Prostate gland (tissue), 2 donors: ENCODE data around the gene NEU2.

ENCODE experiments used
- POLR2AphosphoS5 ChIP-seq: sonication (generic); formaldehyde crosslinking; IDR thresholded peaks from one replicate; pipeline ENCODE4 v1.6.1; 2017; ENCODE audit warnings: antibody characterized with exemption
- TF ChIP-seq, protein P1 (sequence below), 4 experiments: fragments of 200-600 bp in 2 of 4; fragments of 450-650 bp in 2 of 4; sonication (generic) in 2 of 4; IDR thresholded peaks; 1 replicate in 3 of 4; 2 replicates in 1 of 4; pipeline ENCODE4 v1.5.1; 2016 to 2019; ENCODE audit warnings: antibody characterized with exemption in 4 of 4, mild to moderate bottlenecking in 2 of 4, moderate library complexity in 2 of 4

DNA sequence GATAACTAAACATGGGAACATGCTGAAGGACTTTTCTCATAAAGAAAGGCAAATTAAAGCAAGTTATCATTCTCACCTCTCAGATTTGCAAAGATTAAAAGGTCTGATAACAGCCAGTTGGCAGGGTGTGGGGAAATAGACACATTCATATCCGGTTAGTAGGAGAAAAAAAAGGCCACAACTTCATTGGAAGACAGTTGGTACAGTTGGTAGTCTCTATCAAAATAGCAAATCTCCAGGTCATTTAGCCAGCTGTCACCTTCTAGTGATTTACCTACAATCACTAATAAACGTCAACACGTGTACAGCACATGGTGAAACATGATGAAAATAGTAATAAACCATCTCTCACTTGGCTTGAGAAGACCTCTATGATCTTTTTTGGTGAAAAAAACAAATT is 44.3 kb downstream of the NEU2 start:
- TF ChIP-seq, protein P1, sequence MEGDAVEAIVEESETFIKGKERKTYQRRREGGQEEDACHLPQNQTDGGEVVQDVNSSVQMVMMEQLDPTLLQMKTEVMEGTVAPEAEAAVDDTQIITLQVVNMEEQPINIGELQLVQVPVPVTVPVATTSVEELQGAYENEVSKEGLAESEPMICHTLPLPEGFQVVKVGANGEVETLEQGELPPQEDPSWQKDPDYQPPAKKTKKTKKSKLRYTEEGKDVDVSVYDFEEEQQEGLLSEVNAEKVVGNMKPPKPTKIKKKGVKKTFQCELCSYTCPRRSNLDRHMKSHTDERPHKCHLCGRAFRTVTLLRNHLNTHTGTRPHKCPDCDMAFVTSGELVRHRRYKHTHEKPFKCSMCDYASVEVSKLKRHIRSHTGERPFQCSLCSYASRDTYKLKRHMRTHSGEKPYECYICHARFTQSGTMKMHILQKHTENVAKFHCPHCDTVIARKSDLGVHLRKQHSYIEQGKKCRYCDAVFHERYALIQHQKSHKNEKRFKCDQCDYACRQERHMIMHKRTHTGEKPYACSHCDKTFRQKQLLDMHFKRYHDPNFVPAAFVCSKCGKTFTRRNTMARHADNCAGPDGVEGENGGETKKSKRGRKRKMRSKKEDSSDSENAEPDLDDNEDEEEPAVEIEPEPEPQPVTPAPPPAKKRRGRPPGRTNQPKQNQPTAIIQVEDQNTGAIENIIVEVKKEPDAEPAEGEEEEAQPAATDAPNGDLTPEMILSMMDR (IDR thresholded peaks at IDR 0.05), result no peak
- no peak for TF ChIP-seq POLR2AphosphoS5
